KG1 (cell line): ENCODE data around the gene SELENOH.
A peak's percentile ranks its signal among the peaks of the same experiment; 100 is the strongest.
"Not testable (repeated sequence)": the region's sequence is repeated elsewhere in the genome, so short reads cannot be mapped to it uniquely, and the experiment has no call there.

ENCODE experiments used
- DNase-seq: peaks from one replicate; lab custom pipeline; 2025; lab: John Stamatoyannopoulos, UW

SELENOH gene

DNA sequence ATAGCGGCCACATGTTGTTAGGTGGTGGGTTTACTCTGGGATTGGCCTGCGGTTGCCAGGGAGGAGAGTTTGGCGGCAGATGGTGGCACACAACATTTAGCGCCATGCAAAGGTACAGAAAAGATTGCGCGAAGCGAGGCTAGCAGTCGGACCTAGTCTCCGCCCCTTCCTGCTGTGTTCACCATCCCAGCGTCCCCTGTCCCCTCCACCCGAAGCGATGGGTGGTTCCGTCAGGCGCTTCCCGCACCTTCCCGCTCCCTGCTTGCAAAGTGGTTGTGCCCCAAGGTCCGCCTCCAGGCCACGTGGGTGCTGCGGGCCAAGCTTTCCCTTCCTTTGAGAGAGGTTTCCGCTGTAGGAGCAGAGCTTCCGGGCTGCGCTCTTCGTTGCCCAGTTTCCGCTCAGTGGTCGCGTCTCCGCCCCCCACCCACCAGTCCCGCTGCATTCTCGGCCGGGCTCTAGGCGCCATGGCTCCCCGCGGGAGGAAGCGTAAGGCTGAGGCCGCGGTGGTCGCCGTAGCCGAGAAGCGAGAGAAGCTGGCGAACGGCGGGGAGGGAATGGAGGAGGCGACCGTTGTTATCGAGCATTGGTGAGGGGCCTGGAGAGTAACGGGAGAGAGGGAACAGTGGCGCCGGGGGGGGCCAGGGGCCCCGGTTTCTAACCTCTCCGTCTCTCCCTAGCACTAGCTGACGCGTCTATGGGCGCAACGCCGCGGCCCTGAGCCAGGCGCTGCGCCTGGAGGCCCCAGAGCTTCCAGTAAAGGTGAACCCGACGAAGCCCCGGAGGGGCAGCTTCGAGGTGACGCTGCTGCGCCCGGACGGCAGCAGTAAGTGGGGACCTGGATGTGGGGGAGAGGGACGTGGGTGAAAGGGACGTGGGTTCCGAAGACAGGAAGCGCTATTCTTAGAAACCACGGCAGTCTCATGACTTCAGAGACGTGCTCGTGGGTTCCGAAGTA is at the start of gene SELENOH:
SELENOH (plus strand) TSS at position 360 of the 955 bp plus-strand sequence; CDS start at position 465, 105 bp downstream.
- DNase-seq: peak; percentile 99

- no peak for DNase-seq
Measured at GRCh38 chr11:57698843-57699365, 42.4 kb upstream of the SELENOH start.

DNA sequence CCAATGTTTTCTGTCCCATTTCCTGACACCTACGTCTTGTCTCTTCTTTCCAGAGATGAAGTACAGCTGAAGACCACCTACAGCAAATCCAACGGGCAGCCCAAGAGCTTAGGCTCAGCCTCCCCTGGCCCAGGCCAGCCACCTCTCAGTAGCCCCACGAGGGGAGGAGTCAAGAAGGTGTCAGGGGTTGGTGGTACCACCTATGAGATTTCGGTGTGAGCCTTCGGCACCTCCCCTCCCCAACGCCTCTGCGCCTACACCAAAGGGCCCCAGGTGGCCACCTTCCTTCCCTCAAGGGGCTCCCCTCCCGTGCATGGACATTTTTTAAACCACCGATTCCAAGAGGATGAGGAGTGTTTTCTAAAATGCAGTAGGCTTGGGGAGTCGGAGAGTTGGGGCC is 41.5 kb upstream of the SELENOH start:
- no peak for DNase-seq

- DNase-seq: no peak
Measured at GRCh38 chr11:57700425-57700824, 40.9 kb upstream of the SELENOH start.

GRCh38 chr11:57703341-57703740 is 38.0 kb upstream of the SELENOH start:
- no peak for DNase-seq

- no peak for DNase-seq
Measured at GRCh38 chr11:57704932-57705331, 36.4 kb upstream of the SELENOH start.

DNA sequence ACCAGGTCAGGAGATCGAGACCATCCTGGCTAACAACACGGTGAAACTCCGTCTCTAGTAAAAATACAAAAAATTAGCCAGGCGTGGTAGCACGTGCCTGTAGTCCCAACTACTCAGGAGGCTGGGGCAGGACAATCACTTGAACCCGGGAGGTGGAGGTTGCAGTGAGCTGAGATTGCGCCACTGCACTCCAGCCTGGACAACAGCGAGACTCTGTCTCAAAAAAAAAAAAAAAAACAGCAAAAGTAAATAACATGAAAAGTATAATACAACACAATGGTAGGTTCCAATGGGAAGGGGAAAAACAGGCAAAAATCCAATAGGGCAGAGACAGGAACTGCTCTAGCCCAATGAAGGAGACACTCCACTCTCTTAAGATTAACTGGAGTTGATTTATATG is 35.9 kb upstream of the SELENOH start:
- DNase-seq: not testable (repeated sequence)

DNA sequence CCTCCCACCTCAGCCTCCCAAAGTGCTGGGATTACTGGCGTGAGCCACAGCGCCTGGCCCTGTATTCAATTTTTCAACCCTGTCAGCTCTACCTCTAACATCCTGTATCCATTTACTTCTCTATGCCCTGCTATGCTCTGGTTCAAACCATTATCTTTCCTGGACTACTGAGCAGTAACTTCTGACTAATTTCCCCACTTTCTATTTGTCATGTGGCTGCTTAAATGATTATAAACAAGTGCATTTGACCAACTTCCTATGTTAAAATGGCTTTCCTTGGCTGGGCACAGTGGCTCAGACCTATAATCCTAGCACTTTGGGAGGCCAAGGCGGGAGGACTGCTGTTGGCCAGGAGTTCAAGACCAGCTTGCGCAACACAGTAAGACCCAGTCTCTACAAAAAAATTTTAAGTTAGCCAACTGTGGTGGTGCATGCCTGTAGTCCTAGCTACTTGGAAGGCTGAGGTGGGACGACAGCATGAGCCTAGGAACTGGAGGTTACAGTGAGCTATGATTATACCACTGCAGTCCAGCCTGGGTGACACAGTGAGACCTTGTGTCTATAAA is 31.4 kb upstream of the SELENOH start:
- DNase-seq: no peak

GRCh38 chr11:57711414-57712255 is 29.7 kb upstream of the SELENOH start, which contains the start of gene MED19:
TSS of gene MED19 (minus strand) at chr11:57712215. CDS start at chr11:57712179, 36 bp downstream.
- peak; percentile 63 for DNase-seq

GRCh38 chr11:57712256-57713150 is 28.8 kb upstream of the SELENOH start, which contains the start of gene TMX2:
TSS of gene TMX2 (plus strand) at chr11:57712593. CDS start at chr11:57712619, 26 bp downstream.
- peak; percentile 100 for DNase-seq

DNA sequence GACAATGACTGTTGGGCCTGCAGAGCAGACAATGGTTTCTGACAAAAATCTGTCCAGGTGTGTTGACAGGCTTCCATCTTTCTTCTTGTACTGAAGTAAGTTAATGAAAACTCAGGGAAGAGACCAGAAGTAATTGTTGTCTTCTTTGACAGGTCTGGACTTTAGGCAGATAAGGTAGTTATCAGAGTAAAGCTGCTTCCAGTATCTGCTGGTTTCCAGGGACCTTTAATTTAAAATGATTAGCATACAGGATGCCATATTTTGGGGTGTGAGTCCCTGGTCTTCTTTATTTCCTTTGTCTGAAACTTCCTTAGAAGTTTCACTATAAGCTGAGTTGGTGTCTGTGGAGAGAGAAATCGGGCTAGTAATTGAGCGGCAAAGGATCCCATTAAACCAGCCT is 27.5 kb upstream of the SELENOH start:
- no peak for DNase-seq

- DNase-seq: not testable (repeated sequence)
Measured at GRCh38 chr11:57716726-57717125, 24.6 kb upstream of the SELENOH start.

DNA sequence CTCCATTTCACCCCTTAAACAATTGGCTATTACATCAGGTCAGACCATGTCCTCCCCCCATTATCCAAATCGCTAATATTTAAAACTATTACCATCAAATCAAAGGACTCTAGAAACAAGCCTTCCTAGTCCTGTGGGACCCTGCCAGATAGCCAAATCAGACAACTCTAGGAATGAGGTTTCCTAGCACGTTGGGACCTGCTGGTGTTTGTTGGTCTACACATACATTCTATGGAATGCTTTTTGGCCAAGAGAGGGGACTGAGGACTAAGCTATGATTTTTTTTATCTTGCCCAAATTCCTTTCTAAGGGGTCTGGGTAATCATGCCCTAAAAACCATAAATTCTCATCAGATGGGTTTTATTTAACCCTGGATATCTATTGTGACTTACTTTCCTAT is 14.1 kb upstream of the SELENOH start:
- no peak for DNase-seq

DNA sequence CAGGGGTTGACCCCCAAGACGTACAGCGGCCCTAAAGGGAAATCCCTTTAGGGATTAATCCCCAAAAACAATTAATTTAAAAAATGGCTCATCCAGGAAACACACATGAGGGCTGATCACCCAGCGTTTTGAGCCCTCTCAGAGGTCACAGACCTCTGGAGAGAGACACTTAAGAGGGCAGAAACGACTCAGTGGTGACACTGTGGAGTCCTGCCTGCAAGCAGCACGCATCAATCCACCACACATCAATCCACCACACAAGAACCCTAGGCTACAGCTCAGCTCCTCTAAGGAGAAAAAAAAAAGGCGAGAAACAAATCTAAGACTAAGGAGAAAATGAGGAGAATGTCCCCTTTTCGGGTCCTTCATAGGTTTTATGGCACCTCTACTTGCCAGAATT is 12.5 kb upstream of the SELENOH start:
- no peak for DNase-seq

- no peak for DNase-seq
Measured at GRCh38 chr11:57729479-57729878, 11.8 kb upstream of the SELENOH start.

- DNase-seq: no peak
Measured at GRCh38 chr11:57732661-57733060, 8.6 kb upstream of the SELENOH start.

DNA sequence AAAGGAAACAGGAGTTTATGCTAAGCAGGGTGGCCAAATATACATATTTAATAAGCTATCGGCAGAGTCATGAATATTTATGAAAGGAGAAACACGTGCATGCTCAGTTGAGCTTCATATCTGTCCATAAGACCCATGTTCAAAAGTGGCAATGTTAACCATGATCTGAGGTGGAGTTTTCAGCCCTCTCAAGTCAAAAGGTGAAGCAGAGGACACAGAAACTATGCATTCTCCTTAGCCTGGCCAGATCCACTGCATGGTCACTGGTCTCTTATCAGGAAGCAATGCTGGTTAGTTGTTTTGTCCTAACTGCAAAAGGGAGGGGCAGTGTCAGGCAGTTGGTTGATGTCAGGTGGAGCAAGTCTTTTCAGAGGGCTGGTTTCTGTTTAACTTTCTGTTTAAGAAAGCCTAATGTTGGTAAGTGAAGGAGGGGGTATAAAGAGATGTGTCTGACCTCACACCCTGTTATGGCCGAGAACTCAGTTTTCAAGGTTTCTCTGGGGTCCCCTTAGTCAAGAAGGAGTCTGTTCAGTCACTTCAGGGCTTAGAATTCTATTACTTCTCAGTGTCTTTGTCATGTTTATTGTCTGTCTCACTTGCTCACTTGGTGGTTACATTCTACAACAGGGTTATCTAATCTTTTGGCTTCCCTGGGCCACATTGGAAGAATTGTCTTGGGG is 5.5 kb upstream of the SELENOH start:
- DNase-seq: no peak

GRCh38 chr11:57742087-57742452 is 779 bp downstream of the SELENOH start:
- no peak for DNase-seq

- no peak for DNase-seq
Measured at GRCh38 chr11:57744357-57744756, 3.1 kb downstream of the SELENOH start.

DNA sequence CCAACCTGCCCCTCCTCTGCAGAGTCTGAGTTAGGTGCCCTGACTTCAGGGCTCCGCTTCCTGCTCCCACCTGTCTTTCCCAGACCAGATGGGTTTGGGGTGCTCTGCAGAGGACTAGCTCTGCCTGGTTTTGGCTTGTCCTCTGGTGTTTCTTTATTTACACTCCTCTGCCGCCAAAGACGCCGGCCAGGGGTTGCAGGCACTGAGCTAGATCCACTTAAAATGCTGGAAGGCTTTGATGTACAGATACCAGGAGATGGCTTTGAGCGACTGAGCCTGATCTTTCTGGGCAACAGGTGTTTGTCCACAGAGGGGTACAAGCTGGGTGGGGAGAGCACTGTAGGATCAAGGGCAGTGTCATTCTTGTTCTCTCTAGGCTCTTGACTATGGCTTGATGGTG is 3.9 kb downstream of the SELENOH start:
- DNase-seq: no peak
